HG03196 (cell line): ENCODE results near the gene CFAP107.
"Not testable (repeated sequence)": the region's sequence is repeated elsewhere in the genome, so short reads cannot be mapped to it uniquely, and the experiment has no call there.

Source experiments
- ATAC-seq: cut with Tn5 transposase; IDR thresholded peaks from one replicate; pipeline ENCODE4 v1.9.1; 2021; ENCODE audit not compliant: unreplicated experiment

The CFAP107 gene

GRCh38 chr1:12745992-12746323, at the start of gene CFAP107:
Gene CFAP107 (plus strand): TSS chr1:12746200. CDS start chr1:12746431, 231 bp downstream.
- no peak for ATAC-seq

GRCh38 chr1:12696658-12697057, 49.3 kb upstream of the CFAP107 start:
- ATAC-seq = no peak

- ATAC-seq = no peak
Measured at GRCh38 chr1:12697397-12697796, 48.6 kb upstream of the CFAP107 start.

- ATAC-seq = no peak
Measured at GRCh38 chr1:12703821-12704451, 42.1 kb upstream of the CFAP107 start.

GRCh38 chr1:12706061-12706460, 39.9 kb upstream of the CFAP107 start:
- ATAC-seq = no peak

- no peak for ATAC-seq
Measured at GRCh38 chr1:12708396-12709090, 37.5 kb upstream of the CFAP107 start.

GRCh38 chr1:12709091-12709491, 36.9 kb upstream of the CFAP107 start:
- ATAC-seq = no peak

GRCh38 chr1:12709696-12710095, 36.3 kb upstream of the CFAP107 start:
- no peak for ATAC-seq

GRCh38 chr1:12711536-12711935, 34.5 kb upstream of the CFAP107 start:
- ATAC-seq = no peak

GRCh38 chr1:12712076-12712475, 33.9 kb upstream of the CFAP107 start:
- no peak for ATAC-seq

- no peak for ATAC-seq
Measured at GRCh38 chr1:12712929-12713328, 33.1 kb upstream of the CFAP107 start.

GRCh38 chr1:12713651-12714050, 32.3 kb upstream of the CFAP107 start:
- not testable (repeated sequence) for ATAC-seq

- ATAC-seq = no peak
Measured at GRCh38 chr1:12714710-12715475, 31.1 kb upstream of the CFAP107 start.

GRCh38 chr1:12715896-12716437, 30.0 kb upstream of the CFAP107 start, which contains the start of gene AADACL3:
Gene AADACL3 (plus strand): TSS chr1:12716110. CDS start chr1:12716177, 67 bp downstream.
- ATAC-seq = no peak

GRCh38 chr1:12717301-12717838, 28.6 kb upstream of the CFAP107 start:
- ATAC-seq = no peak

GRCh38 chr1:12722626-12723025, 23.4 kb upstream of the CFAP107 start:
- ATAC-seq = no peak

GRCh38 chr1:12728391-12728790, 17.6 kb upstream of the CFAP107 start:
- no peak for ATAC-seq

GRCh38 chr1:12730156-12730555, 15.8 kb upstream of the CFAP107 start:
- ATAC-seq = no peak

- ATAC-seq = not testable (repeated sequence)
Measured at GRCh38 chr1:12731084-12731483, 14.9 kb upstream of the CFAP107 start.

- no peak for ATAC-seq
Measured at GRCh38 chr1:12734651-12735050, 11.3 kb upstream of the CFAP107 start.

GRCh38 chr1:12738934-12739333, 7.1 kb upstream of the CFAP107 start:
- ATAC-seq = no peak
